GM18498 (cell line): ENCODE results near the gene CTDP1.

ENCODE experiments used
- ATAC-seq: cut with Tn5 transposase; IDR thresholded peaks from one replicate; pipeline ENCODE4 v1.9.1; 2021; ENCODE audit warnings: mild to moderate bottlenecking, moderate library complexity; ENCODE audit not compliant: unreplicated experiment

Gene CTDP1

DNA sequence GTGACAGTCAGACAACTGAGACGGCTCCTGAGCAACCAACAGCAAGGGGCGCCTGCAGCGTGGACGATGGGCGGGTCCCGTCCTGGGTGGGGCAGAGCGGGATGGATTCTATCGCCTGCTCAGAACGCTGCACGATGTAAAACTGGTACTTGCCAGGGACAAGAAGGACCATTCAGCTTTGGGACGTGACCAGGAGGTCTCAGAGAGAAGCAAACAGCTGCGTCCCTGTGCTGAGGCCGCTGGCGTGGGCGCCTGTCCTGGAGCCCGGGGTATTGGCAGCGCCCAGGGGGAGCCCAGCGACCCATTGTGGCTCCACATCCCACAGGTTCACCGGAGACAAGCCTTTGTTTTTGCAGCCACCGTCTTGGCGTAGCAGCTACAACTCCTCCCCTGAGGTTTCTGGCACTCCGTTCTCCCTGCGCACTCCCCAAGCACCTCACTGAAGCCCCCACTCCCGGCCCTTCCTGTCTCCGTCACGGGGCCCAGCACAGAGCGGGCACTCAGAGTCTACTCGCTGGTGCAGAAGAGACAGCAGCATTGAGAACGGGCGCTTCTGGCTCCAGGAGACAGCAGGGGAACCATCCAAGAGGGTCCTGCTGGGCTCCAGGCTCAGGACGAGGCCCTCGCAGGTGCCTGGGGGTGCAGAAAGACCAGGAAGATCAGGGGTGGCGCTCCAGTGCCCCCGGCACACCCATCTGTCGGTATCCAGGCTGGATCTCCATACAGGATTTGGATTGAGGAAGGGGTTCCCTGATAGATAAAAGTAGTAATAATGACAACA lies 96.0 kb downstream of the CTDP1 start:
- ATAC-seq: no peak

DNA sequence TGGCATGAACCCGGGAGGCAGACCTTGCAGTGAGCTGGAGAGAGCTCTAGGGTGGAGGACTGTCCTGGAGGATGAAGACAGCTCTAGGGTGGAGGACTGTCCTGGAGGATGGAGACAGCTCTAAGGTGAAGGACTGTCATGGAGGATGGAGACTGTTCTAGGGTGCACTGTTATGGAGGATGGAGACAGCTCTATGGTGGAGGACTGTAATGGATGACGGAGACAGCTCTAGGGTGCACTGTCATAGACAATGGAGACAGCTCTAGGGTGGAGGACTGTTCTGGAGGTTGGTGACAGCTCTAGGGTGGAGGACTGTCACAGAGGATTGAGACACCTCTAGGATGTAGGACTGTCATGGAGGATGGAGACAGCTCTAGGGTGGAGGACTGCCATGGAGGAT lies 97.1 kb downstream of the CTDP1 start:
- ATAC-seq: no peak

- ATAC-seq: no peak
Observed at GRCh38 chr18:79778291-79778791, 98.7 kb downstream of the CTDP1 start.

GRCh38 chr18:79779021-79779699 lies 99.6 kb downstream of the CTDP1 start:
- ATAC-seq: no peak

DNA sequence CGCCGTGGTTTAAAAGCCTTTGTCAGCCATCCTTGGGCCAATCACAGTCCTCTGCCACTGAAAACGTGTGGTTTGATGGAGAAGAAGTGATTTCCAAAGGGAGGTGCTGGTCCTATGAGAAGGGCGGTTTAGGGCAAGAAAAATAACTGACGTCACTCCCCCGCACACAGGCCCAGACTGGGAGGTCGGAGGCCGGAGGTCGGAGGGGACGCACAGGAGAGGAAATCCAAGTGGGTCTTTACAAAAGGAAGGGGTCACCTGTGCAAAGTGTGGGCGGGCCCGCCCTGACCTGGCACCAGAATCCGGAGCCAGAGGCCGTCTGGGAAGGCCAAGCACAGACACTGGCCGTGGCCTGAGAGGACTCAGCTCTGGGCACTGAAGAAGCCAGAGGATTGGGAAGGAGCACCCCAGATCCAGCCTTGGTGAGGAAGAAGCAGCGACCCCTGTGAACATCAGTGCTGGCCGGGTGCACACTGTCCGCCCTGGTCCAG lies 100.1 kb downstream of the CTDP1 start:
- ATAC-seq: no peak

DNA sequence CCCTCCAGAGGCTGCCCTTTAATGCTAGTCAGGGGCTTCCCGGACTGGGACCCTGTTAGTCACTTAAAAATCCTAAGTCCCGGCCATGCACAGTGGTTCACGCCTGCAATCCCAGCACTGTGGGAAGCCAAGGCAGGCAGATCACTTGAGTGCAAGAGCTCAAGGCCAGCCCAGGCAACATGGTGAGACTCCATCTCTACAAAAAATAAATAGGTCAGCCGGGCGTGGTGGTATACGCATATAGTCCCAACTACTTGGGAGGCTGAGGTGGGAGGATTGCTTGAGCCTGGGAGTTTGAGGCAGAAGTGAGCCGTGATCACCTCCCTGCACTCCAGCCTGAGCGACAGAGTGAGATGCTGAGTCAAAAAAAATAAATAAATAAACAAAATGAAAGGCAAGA lies 100.9 kb downstream of the CTDP1 start:
- no peak for ATAC-seq

GRCh38 chr18:79781331-79781941 lies 101.8 kb downstream of the CTDP1 start:
- no peak for ATAC-seq

- no peak for ATAC-seq
Observed at GRCh38 chr18:79782566-79783308, 103.1 kb downstream of the CTDP1 start.

- no peak for ATAC-seq
Observed at GRCh38 chr18:79784071-79784913, 104.7 kb downstream of the CTDP1 start.

GRCh38 chr18:79784965-79785770 lies 105.6 kb downstream of the CTDP1 start:
- ATAC-seq: no peak

DNA sequence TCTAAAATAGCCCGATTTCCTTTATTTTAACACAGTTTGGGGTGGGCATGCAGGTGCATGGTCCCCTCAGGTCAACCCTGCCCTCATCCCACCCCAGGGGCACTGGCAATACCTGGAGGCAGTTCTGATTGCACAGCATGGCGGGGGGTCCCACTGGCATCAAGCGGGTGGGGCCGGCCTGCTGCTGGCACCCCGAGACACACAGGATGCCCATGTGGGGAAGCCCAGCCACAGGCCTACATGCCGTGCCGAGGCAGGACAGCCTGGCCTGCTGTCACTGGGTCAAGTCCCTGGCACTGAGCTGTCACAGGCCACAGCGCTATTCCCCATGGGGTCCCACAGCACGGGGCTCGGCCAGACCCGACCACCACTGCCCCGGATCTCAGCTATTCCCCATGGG lies 106.2 kb downstream of the CTDP1 start:
- ATAC-seq: no peak

DNA sequence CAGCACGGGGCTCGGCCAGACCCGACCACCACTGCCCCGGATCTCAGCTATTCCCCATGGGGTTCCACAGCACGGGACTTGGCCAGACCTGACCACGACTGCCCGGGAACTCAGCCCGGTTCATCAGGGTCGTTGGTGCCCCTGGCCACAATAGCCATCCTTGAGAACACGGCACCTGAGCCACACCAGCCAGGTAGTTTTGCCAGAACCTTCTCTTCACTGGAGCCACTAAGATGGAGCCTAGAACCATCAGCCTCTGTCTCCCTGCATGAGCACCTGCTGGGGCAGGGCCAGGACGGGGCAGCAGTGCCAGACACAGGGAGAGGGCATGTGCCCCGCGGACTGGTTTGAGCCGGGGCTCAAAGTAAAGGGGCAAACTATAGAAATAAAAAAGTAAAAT lies 106.7 kb downstream of the CTDP1 start:
- no peak for ATAC-seq

DNA sequence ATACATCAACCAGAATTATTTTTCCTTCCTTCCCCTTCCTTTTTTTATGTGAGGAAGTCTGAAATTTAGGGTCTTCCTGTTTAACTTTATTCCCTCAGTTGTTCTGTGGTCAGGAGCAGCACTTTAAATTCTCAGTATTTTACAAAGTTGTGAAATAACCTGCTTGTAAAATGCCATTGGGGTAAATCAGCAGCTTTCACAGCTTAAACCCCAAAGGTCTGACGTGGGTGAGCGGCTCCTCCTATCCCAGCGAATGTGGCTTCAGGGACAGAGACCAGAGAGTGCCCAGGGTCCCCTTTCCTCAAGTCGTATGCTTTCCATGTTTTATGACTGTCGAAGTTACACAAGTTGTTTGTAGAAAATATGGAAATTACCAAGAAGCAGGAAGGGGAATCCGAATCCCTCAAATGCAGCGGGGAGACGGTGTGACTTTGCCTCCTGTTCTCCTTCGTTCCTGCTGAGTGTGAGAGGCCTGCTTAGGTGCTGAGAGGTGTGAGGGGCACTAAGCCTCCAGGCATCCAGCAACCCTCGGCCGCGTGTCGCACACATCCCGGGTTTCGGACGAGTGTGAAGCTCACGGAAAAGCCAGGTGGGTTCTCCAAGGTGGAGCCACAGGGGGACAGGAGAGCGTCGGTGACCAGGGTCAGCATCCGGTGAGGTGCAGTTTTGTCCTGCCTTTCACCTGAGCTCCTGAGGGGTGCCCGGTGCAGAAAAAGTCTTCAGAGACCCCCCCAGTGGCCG lies 107.4 kb downstream of the CTDP1 start:
- ATAC-seq: no peak

GRCh38 chr18:79787527-79787864 lies 107.9 kb downstream of the CTDP1 start:
- ATAC-seq: no peak

- ATAC-seq: no peak
Observed at GRCh38 chr18:79787865-79788733, 108.5 kb downstream of the CTDP1 start.

DNA sequence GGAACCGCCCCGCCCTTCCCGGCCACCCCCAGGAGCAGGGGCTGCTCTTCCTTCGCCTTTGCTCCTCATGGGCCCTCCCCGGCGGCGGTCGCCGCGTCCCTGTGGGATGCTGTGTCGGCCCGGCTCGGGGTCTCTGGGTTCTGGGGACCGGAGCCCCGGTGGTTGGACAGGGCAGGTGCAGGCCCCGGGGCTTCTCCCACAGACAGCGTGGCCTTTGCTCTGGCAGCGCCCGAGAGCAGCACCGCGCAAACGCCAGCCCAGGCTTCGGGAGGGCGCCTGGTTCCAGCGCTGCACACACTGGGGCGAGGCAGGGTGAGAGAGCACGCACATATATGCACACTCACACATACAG lies 109.1 kb downstream of the CTDP1 start:
- ATAC-seq: no peak

GRCh38 chr18:79789091-79789891 lies 109.7 kb downstream of the CTDP1 start:
- ATAC-seq: no peak
